Measurements from ENCODE around the gene SNAP91.
"Not testable (repeated sequence)": the region's sequence is repeated elsewhere in the genome, so short reads cannot be mapped to it uniquely, and the experiment has no call there.

The SNAP91 gene, protein sequence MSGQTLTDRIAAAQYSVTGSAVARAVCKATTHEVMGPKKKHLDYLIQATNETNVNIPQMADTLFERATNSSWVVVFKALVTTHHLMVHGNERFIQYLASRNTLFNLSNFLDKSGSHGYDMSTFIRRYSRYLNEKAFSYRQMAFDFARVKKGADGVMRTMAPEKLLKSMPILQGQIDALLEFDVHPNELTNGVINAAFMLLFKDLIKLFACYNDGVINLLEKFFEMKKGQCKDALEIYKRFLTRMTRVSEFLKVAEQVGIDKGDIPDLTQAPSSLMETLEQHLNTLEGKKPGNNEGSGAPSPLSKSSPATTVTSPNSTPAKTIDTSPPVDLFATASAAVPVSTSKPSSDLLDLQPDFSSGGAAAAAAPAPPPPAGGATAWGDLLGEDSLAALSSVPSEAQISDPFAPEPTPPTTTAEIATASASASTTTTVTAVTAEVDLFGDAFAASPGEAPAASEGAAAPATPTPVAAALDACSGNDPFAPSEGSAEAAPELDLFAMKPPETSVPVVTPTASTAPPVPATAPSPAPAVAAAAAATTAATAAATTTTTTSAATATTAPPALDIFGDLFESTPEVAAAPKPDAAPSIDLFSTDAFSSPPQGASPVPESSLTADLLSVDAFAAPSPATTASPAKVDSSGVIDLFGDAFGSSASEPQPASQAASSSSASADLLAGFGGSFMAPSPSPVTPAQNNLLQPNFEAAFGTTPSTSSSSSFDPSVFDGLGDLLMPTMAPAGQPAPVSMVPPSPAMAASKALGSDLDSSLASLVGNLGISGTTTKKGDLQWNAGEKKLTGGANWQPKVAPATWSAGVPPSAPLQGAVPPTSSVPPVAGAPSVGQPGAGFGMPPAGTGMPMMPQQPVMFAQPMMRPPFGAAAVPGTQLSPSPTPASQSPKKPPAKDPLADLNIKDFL

GRCh38 chr6:83708970-83709747 is at the start of gene SNAP91:
Gene SNAP91 (minus strand): TSS chr6:83709101. CDS start chr6:83707927, 1,174 bp downstream.
- DNase-seq, result peak; percentile 92

- no peak for DNase-seq
These were observed 49.6 kb upstream of the SNAP91 start for GRCh38 chr6:83758533-83758932.

GRCh38 chr6:83757021-83757420 is 48.1 kb upstream of the SNAP91 start:
- no peak for DNase-seq

- no peak for DNase-seq
These were observed 47.7 kb upstream of the SNAP91 start for GRCh38 chr6:83756565-83756964.

GRCh38 chr6:83752375-83752774 is 43.5 kb upstream of the SNAP91 start:
- not testable (repeated sequence) for DNase-seq

DNA sequence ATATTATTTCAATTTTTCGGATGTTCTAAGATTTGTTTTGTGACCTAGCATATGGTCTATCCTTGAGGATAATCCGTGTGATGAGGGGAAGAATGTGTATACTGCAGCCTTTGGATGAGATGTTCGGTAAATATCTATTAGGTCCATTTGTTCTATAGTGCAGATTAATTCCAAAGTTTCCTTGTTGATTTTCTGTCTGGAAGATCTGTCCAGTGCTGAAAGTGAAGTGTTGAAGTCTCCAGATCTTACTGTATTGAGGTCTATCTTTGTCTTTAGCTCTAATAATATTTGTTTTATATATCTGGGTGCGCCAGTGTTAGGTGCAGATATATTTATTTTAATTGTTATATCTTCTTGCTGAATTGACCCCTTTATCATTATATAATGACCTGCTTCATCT is 32.2 kb upstream of the SNAP91 start:
- no peak for DNase-seq

DNA sequence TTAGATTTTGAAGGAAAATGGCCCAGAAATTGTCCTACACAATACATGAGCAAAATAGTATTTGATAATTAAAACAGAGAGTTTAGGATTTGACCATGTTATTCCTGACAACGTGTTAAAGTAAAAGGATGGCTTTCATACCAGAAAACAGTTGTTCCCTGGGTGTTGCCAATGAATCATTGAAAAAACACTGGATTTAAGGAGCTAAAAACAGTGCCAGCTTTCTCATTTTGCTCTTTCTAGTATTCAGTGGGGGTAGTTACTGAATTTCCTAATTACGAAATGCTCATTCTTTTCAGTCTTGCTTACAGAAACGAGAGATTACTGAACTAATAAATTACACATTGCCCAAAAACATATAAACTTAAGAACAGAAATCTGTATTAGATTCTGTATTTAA is 26.6 kb upstream of the SNAP91 start:
- no peak for DNase-seq

GRCh38 chr6:83729871-83730270 is 21.0 kb upstream of the SNAP91 start:
- no peak for DNase-seq

DNA sequence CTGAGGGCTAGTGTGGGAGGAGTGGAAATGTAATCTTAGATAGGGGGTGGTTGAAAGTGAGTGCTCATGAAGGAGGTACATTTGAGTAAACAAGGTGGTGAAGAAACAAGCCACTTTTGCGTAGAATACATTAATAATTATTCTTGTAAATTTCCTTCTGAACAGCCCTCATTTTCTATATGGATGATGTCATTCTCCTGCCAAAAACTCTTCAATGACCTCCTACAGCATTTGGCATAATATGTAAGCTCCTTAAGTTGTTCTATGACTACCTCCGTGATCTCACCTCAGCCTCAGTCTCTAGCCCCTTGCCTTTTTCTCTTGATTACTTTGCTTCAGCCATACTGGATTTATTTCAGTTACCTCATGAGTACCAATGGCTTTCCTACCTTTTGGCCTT is 14.0 kb upstream of the SNAP91 start:
- DNase-seq, result no peak

DNA sequence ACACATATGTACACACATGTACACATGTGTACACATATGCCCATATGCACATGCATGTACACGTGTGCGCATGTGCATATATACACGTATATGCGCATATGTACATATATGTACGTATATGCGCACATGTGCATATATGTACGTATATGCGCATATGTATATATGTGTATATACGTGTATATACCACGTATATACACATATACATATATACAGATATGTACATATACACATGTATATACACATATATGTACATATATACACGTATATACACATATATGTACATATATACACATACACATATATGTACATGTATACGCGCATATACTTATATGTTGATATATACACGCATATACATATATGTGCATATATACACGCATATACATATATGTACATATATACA is 8.9 kb upstream of the SNAP91 start:
- no peak for DNase-seq

GRCh38 chr6:83711958-83712357 is 3.1 kb upstream of the SNAP91 start:
- no peak for DNase-seq

- no peak for DNase-seq
These were observed 798 bp upstream of the SNAP91 start for GRCh38 chr6:83709748-83710050.

GRCh38 chr6:83708546-83708969 is 343 bp downstream of the SNAP91 start:
- peak; percentile 69 for DNase-seq

DNA sequence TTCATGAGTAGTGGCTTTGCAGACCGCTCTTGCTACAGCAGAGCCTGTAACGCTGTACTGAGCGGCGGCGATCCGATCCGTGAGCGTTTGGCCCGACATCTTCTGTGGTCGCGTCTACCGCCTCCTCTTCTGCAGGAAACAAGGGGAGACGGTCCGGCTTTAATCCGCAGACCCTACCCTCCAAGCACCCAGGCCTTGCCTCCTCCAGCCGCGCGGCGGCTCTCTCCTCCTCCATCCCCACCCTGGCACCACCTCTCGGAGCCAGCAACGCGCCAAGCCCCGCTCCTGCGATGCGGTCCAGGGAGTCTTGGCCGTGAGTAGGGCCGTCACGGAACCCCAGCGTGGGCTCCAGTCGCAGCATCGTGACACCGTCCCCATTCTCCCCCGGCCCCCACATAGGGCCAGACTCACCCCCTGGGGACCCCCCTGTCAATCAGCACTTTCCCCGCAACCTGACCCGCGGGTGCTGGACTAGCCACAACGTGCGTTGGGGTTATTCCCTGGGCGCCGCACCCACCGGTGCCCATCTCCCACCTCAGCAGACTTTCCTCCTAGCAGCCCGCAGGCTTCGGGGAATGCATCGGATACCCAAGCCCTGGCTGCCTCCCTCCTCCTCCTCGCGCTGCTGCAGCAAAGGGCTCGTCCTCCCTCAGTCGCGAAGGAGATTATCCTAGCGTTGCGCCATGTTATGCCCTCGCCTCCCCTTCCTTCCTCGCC is 914 bp downstream of the SNAP91 start:
- no peak for DNase-seq

- DNase-seq, result no peak
These were observed 6.2 kb downstream of the SNAP91 start for GRCh38 chr6:83702749-83703148.

DNA sequence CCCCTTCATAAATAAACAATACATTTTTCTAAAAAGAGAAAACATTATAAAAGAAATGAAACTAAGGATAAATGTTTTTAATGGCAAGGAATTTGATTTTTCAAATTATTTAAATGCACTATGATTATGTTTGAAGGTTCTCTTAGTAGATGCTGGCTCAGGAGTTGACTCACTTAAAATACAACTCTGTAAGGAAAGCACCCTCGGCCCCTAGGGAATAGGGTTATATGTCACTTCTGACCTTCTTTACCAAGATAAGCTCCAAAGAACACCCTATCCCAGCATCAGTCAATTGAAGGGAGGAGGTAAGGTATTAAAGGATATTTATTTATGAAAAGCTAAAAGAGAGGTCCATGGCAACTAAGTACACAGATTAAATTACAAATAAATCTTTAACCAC is 6.8 kb downstream of the SNAP91 start:
- DNase-seq, result no peak

DNA sequence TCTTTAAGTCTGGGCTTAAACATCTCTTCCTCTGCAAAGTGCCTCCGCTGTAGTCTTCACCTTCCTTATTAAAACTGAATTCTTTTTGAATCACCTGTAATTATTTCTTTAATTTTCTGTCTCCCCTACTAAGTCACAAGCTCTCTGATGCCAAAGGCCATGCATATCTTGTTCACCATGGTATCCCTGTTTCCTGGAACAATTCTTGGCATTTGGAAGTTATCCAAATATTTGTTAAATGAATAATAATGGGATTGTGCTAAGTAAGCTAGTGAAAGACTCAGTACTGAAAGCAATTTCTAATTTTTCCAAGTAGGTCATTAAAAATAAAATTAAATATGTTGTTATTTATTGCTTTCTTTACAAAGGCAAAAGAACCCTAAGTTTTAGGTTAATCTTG is 12.2 kb downstream of the SNAP91 start:
- DNase-seq, result no peak

GRCh38 chr6:83685481-83685880 is 23.4 kb downstream of the SNAP91 start:
- DNase-seq, result no peak

GRCh38 chr6:83677791-83678190 is 31.1 kb downstream of the SNAP91 start:
- DNase-seq, result no peak

DNA sequence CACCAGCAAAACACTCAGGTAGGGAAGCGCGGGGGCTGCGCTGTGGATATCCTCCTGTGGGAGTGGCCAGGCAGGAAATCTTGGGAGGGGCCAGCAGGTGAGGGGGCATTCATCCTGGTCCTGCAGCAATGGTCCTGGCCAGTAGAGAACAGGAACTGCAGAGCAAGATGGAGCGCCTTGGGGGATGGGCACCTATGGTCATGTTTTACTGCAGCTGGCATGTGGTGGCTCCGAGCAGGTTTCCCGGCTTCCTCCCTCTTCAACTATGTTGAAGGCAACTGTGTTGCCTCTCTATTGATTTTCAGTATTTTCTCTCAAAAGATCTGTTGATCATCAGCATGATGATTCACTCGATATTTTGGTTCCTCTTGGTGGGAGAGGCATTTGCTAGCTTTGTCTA is 70.9 kb downstream of the SNAP91 start:
- DNase-seq, result no peak

DNA sequence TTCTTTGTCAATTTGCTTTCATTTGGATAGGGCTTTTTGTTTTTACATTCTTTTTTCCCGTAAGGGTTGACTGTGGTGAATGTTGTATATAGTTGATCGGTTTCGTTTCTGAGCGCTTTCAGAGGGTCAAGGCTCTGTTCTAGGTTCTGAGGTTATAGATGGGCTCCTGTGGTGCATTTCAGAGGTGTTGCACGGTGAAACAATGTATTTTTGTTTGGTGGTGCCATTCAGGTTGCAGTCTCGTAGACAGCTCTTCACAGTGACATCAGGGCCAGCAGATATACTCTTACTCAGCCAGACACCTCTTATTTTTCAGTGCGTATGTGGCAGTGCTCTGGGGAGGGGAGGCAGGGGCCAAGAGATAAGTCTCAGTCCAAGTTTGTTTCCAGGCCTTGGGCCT is 72.1 kb downstream of the SNAP91 start:
- DNase-seq, result no peak

GRCh38 chr6:83633609-83634008 is 75.3 kb downstream of the SNAP91 start:
- peak; percentile 82 for DNase-seq

- no peak for DNase-seq
These were observed 75.8 kb downstream of the SNAP91 start for GRCh38 chr6:83633149-83633548.
